B cell (primary cell): ENCODE data around the gene ZDHHC14. TPM values are rescaled to one million over a fixed set of nuclear protein-coding genes. Genes with fewer than 3 reads are reported as not detected.
A peak's percentile ranks its signal among the peaks of the same experiment; 100 is the strongest.

Source experiments
- ATAC-seq: fragments of 200-7000 bp; cut with Tn5 transposase; one replicate; pipeline ENCODE4 v1.10.0; 2021; ENCODE audit warnings: low read depth, mild to moderate bottlenecking, moderate number of reproducible peaks, moderate library complexity
- CTCF ChIA-PET: fragments of 350-600 bp; sonication (Branson Sonifier 250); formaldehyde crosslinking; loops from one replicate; lab custom pipeline; 2021; ENCODE audit warnings: antibody characterized with exemption, inconsistent platforms; lab: Charles Lee
- POLR2A ChIA-PET: fragments of 350-600 bp; sonication (Branson Sonifier 250); formaldehyde crosslinking; loops from one replicate; lab custom pipeline; 2021; ENCODE audit warnings: antibody characterized with exemption; lab: Charles Lee
- DNase-seq: peaks from one replicate; pipeline ENCODE4 v3.0.0; 2013
- H2AFZ ChIP-seq: 2 replicates; pipeline ENCODE4 v1.6.1; 2012; ENCODE audit warnings: mild to moderate bottlenecking, low read depth, low read length; ENCODE audit not compliant: insufficient read depth, poor library complexity, severe bottlenecking
- H3K27ac ChIP-seq, 2 donors: 1 replicate in 1 of 2; 2 replicates in 1 of 2; pipeline ENCODE4 v1.5.1; 2012 to 2013; ENCODE audit warnings: low read length in 2 of 2, mild to moderate bottlenecking in 2 of 2, moderate library complexity in 1 of 2
- H3K27me3 ChIP-seq, 4 experiments: fragments of 200-600 bp in 1 of 4; sonication (generic) in 1 of 4; replicated peaks in 1 of 4; 1 replicate in 2 of 4; 2 replicates in 2 of 4; pipeline versions ENCODE4 v1.6.1 to v1.7.0; 2013 to 2016; ENCODE audit warnings: low read length in 3 of 4, mild to moderate bottlenecking in 2 of 4, mixed read lengths in 1 of 4, moderate library complexity in 1 of 4; ENCODE audit not compliant: insufficient read depth in 4 of 4, control insufficient read depth in 3 of 4; ENCODE audit errors: control extremely low read depth in 1 of 4
- H3K36me3 ChIP-seq, 2 experiments: replicated peaks in 1 of 2; 1 replicate in 1 of 2; 2 replicates in 1 of 2; pipeline versions ENCODE4 v1.6.1 to v1.7.1; 2013; ENCODE audit warnings: low read length in 1 of 2; ENCODE audit not compliant: insufficient read depth in 2 of 2, control insufficient read depth in 1 of 2; ENCODE audit errors: control extremely low read depth in 1 of 2, extremely low read depth in 1 of 2
- H3K4me1 ChIP-seq, 2 donors: fragments of 200-600 bp in 1 of 2; sonication (generic) in 1 of 2; 1 replicate in 1 of 2; 2 replicates in 1 of 2; pipeline versions ENCODE4 v1.5.1 to v1.6.1; 2013 to 2017; ENCODE audit warnings: low read length in 2 of 2; ENCODE audit not compliant: control insufficient read depth in 2 of 2, insufficient read depth in 2 of 2
- H3K4me2 ChIP-seq: replicated peaks from 2 replicates; pipeline ENCODE3; 2012; ENCODE audit warnings: mild to moderate bottlenecking, low read depth, low read length; ENCODE audit not compliant: poor library complexity, severe bottlenecking
- H3K4me3 ChIP-seq, 5 experiments: fragments of 200-600 bp in 1 of 5; sonication (generic) in 1 of 5; 1 replicate in 3 of 5; 2 replicates in 2 of 5; pipeline versions ENCODE4 v1.5.1 to v1.7.0; 2011 to 2016; ENCODE audit warnings: low read length in 4 of 5, mild to moderate bottlenecking in 4 of 5, low read depth in 2 of 5, control low read depth in 1 of 5, moderate library complexity in 1 of 5; ENCODE audit not compliant: insufficient read depth in 1 of 5; ENCODE audit errors: control extremely low read depth in 1 of 5, extremely low read depth in 1 of 5
- H3K79me2 ChIP-seq: fragments of 200-600 bp; sonication (generic); one replicate; pipeline ENCODE4 v1.6.0; 2016; ENCODE audit warnings: low read length; ENCODE audit not compliant: control insufficient read depth, insufficient read depth
- H3K9ac ChIP-seq: fragments of 200-600 bp; sonication (generic); 2 replicates; pipeline ENCODE4 v1.6.1; 2017; ENCODE audit warnings: mild to moderate bottlenecking, low read length, moderate library complexity
- H3K9me3 ChIP-seq, 3 donors: one replicate each; pipeline versions ENCODE4 v1.6.1 to v1.7.1; 2013; ENCODE audit warnings: low read length in 2 of 3; ENCODE audit not compliant: control insufficient read depth in 2 of 3, insufficient read depth in 1 of 3; ENCODE audit errors: control extremely low read depth in 1 of 3
- H4K20me1 ChIP-seq: 2 replicates; pipeline ENCODE4 v1.6.0; 2012; ENCODE audit warnings: mild to moderate bottlenecking, low read length; ENCODE audit not compliant: insufficient read depth, control insufficient read depth, poor library complexity, severe bottlenecking
- H3K27ac Mint-ChIP-seq: one replicate; pipeline ENCODE4 v1.8.0; 2021; ENCODE audit warnings: mixed read lengths
- H3K27me3 Mint-ChIP-seq: one replicate; pipeline ENCODE4 v1.8.0; 2021; ENCODE audit warnings: mixed read lengths
- H3K4me1 Mint-ChIP-seq: one replicate; pipeline ENCODE4 v1.8.0; 2021; ENCODE audit warnings: mixed read lengths
- H3K4me3 Mint-ChIP-seq: one replicate; pipeline ENCODE4 v1.8.0; 2021; ENCODE audit warnings: mixed read lengths
- H3K9me3 Mint-ChIP-seq: one replicate; pipeline ENCODE4 v1.8.0; 2022; ENCODE audit warnings: mixed read lengths; ENCODE audit not compliant: insufficient read depth
- EZH2 ChIP-seq: IDR thresholded peaks from 2 replicates; pipeline ENCODE4 v1.6.1; 2012; ENCODE audit warnings: borderline replicate concordance, low read depth, mild to moderate bottlenecking, moderate library complexity, low read length; ENCODE audit not compliant: insufficient read depth, poor library complexity, severe bottlenecking
- WGBS: methylation state at CpG from one replicate; pipeline ENCODE4 v1.1.5; 2013; ENCODE audit warnings: missing lambda C conversion rate; ENCODE audit not compliant: insufficient coverage; 5-methylcytosine and 5-hydroxymethylcytosine counted together
- intact Hi-C: fragments of 100-400 bp; cut with micrococcal nuclease; formaldehyde crosslinking; loops from one replicate; pipeline ENCODE4 v1.10.0; 2022
- polyA plus RNA-seq: library from polyadenylated mRNA; depleted of rRNA; stranded (reverse); fragments of >200 nt; gene quantifications from 2 replicates; pipeline ENCODE4 v1.2.3, GENCODE V29; 2012
- total RNA-seq, 2 donors: library from RNA; stranded (reverse); fragments of 120-200 nt in 1 of 2; gene quantifications; 1 replicate in 1 of 2; 2 replicates in 1 of 2; pipeline versions ENCODE4 v1.2.3 to v1.2.4, GENCODE V29; 2013 to 2022
- TF ChIP-seq, protein P1 (sequence below): fragments of 200-600 bp; IDR thresholded peaks from one replicate; pipeline ENCODE4 v1.8.0; 2022; ENCODE audit warnings: antibody characterized with exemption, mild to moderate bottlenecking

The ZDHHC14 gene
- total and polyA plus RNA-seq, 2 donors (not counting 1 experiment from before 2014, with no cell fraction given), result 8.8 to 50.4 TPM

DNA sequence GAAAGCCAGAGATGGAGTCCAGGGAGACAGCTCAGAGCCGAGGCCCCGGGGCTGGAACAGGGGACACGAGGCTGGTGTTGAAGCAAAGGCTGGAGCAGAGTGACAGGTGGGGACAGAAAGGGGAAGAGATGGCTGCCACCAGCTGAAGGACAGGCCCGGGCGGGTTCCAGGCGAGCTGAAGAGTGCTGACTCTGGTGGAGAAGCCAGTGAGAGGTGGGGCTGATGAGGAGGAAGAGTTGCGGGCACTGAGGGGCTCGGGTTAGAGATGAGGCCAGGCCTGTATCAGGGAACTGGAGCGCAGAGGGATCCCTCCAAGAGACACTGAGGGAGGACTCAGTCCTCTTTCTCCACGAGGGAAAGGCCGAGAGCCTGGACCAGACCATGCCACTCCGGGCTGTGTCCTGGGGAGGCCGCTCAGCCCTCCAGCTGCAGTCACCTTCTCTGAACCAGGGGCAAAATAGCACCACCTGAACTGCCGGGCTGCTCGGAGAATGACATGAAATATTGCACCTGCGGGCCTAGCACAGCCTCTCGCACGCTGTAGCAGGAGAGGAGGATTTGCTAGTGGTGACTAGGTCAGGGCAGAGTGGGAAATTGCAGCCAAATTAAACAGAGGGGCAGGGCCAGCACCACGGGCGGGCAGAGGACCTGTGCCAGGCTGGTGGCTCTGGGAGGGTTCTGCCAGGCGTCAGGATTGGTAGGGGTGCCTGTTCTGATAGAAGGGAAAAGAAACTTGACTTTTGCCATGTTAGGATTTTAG lies 175.9 kb downstream of the ZDHHC14 start:
- peaks cover 3% of the 10 kb centered on the region for H3K27me3 Mint-ChIP-seq
- POLR2A ChIA-PET, result interaction anchor here (1.0 kb wide), 1 partner anchor 12 kb away, joined by 4 read pairs; no protein-coding TSS in a partner anchor
- H3K4me1 Mint-ChIP-seq, result peaks cover 74% of the 10 kb centered on the region
- 35% methylated on average over 20 of the region's 21 CpGs for WGBS
- Histone ChIP-seq H3K4me1 (peaks cover 64 to 95% of the 10 kb centered on the region in 2 donors), H4K20me1 (no peaks in the 10 kb centered on the region), H3K27ac (peak overlapping the region; percentile 57 to 70), H3K79me2 (peaks cover 4% of the 10 kb centered on the region), H3K4me2 (peak overlapping the region; percentile 71), H3K9ac (no peak overlapping the region), H2AFZ (peak overlapping the region; percentile 57), H3K36me3 (no peaks in the 10 kb centered on the region), H3K4me3 (peak overlapping the region in 2 of 5 experiments; percentile 5 to 37), H3K9me3 (no peaks in the 10 kb centered on the region), H3K27me3 (no peaks in the 10 kb centered on the region)
- CTCF ChIA-PET, result interaction anchor here (1.0 to 2.5 kb wide), 8 partner anchors 13 to 242 kb away, joined by 3 to 6 read pairs (median 4); no protein-coding TSS in a partner anchor
- peak overlapping the region; percentile 95 for H3K27ac Mint-ChIP-seq
- TF ChIP-seq EZH2, result no peak
- TF ChIP-seq, protein P1, sequence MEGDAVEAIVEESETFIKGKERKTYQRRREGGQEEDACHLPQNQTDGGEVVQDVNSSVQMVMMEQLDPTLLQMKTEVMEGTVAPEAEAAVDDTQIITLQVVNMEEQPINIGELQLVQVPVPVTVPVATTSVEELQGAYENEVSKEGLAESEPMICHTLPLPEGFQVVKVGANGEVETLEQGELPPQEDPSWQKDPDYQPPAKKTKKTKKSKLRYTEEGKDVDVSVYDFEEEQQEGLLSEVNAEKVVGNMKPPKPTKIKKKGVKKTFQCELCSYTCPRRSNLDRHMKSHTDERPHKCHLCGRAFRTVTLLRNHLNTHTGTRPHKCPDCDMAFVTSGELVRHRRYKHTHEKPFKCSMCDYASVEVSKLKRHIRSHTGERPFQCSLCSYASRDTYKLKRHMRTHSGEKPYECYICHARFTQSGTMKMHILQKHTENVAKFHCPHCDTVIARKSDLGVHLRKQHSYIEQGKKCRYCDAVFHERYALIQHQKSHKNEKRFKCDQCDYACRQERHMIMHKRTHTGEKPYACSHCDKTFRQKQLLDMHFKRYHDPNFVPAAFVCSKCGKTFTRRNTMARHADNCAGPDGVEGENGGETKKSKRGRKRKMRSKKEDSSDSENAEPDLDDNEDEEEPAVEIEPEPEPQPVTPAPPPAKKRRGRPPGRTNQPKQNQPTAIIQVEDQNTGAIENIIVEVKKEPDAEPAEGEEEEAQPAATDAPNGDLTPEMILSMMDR, result no peak
- peak; percentile 58 for DNase-seq
- peak overlapping the region; percentile 72 for H3K4me3 Mint-ChIP-seq
- peak; percentile 32 for ATAC-seq
- H3K9me3 Mint-ChIP-seq, result no peaks in the 10 kb centered on the region
- intact Hi-C loops, result loop anchor here (2.0 kb wide), 1 partner anchor 20 kb away; no protein-coding TSS in a partner anchor

DNA sequence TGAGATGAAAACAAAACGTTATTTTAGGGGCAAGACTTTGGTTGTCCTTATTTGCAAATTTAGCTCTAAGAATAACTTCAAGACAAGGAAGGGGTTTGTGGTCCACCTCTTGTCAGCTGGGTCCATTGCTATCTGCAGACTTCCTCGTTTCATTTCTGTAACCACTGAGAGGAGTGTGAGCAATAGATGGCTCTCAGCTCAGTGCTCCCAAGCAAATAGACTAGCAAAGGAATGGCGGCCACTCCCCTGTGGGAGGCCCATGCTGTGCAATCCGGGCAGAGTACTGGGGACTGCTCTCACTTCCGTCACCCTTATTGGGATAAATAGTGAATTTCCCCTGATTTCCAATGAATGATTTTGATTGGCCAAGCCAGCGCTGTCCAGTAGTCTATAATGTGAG lies 176.6 kb downstream of the ZDHHC14 start:
- WGBS, result 100% methylated on average over 1 of the region's 6 CpGs
- CTCF ChIA-PET, result interaction anchor here (1.0 to 2.5 kb wide), 5 partner anchors 13 to 243 kb away, joined by 3 to 6 read pairs (median 6); no protein-coding TSS in a partner anchor
- Mint-ChIP-seq H3K4me1 (peaks cover 75% of the 10 kb centered on the region), H3K27ac (peak overlapping the region; percentile 95), H3K27me3 (no peaks in the 10 kb centered on the region), H3K9me3 (no peaks in the 10 kb centered on the region), H3K4me3 (peak overlapping the region; percentile 72)
- POLR2A ChIA-PET, result interaction anchor here (0.7 kb wide), 1 partner anchor 241 kb away, joined by 3 read pairs; no protein-coding TSS in a partner anchor
- DNase-seq, result peak; percentile 55
- no peak for TF ChIP-seq EZH2
- TF ChIP-seq, protein P1, result no peak
- Histone ChIP-seq H3K79me2 (peaks cover 4% of the 10 kb centered on the region), H3K4me1 (peaks cover 71 to 95% of the 10 kb centered on the region in 2 donors), H3K9ac (peak overlapping the region; percentile 32), H3K27ac (peak overlapping the region; percentile 57 to 70), H3K9me3 (no peaks in the 10 kb centered on the region), H3K36me3 (no peaks in the 10 kb centered on the region), H4K20me1 (no peaks in the 10 kb centered on the region), H3K27me3 (no peaks in the 10 kb centered on the region), H2AFZ (no peak overlapping the region), H3K4me3 (peak overlapping the region in 3 of 5 experiments; percentile 5 to 37 (median 15)), H3K4me2 (peak overlapping the region; percentile 71)
- peak; percentile 18 for ATAC-seq
- intact Hi-C loops, result loop anchor here (2.0 kb wide), 1 partner anchor 21 kb away; no protein-coding TSS in a partner anchor
